GM19043 (cell line): ENCODE data around the gene MAP1LC3B2.

Experiments used
- ATAC-seq: cut with Tn5 transposase; IDR thresholded peaks from one replicate; pipeline ENCODE4 v1.9.1; 2021; ENCODE audit warnings: low read depth; ENCODE audit not compliant: unreplicated experiment

MAP1LC3B2 gene

GRCh38 chr12:116537101-116537904, 21.9 kb upstream of the MAP1LC3B2 start:
- peak; percentile 10 for ATAC-seq

GRCh38 chr12:116538076-116538591, 21.0 kb upstream of the MAP1LC3B2 start:
- ATAC-seq, result peak; percentile 48

- no peak for ATAC-seq
These were observed 20.4 kb upstream of the MAP1LC3B2 start for GRCh38 chr12:116538682-116539305.

GRCh38 chr12:116539361-116539771, 19.8 kb upstream of the MAP1LC3B2 start:
- ATAC-seq, result no peak

GRCh38 chr12:116539905-116540482, 19.2 kb upstream of the MAP1LC3B2 start:
- no peak for ATAC-seq

GRCh38 chr12:116540622-116541152, 18.5 kb upstream of the MAP1LC3B2 start:
- no peak for ATAC-seq

- no peak for ATAC-seq
These were observed 17.4 kb upstream of the MAP1LC3B2 start for GRCh38 chr12:116541547-116542344.

- no peak for ATAC-seq
These were observed 16.7 kb upstream of the MAP1LC3B2 start for GRCh38 chr12:116542345-116542956.

GRCh38 chr12:116544656-116545055, 14.5 kb upstream of the MAP1LC3B2 start:
- ATAC-seq, result no peak

- ATAC-seq, result no peak
These were observed 14.0 kb upstream of the MAP1LC3B2 start for GRCh38 chr12:116545144-116545543.

GRCh38 chr12:116545936-116546335, 13.2 kb upstream of the MAP1LC3B2 start:
- no peak for ATAC-seq

GRCh38 chr12:116547955-116548501, 11.2 kb upstream of the MAP1LC3B2 start:
- ATAC-seq, result peak; percentile 86

GRCh38 chr12:116549993-116550392, 9.2 kb upstream of the MAP1LC3B2 start:
- ATAC-seq, result no peak

GRCh38 chr12:116551151-116551550, 8.0 kb upstream of the MAP1LC3B2 start:
- ATAC-seq, result no peak

- no peak for ATAC-seq
These were observed 7.6 kb upstream of the MAP1LC3B2 start for GRCh38 chr12:116551619-116551951.

- ATAC-seq, result no peak
These were observed 7.0 kb upstream of the MAP1LC3B2 start for GRCh38 chr12:116551952-116552772.

- no peak for ATAC-seq
These were observed 6.3 kb upstream of the MAP1LC3B2 start for GRCh38 chr12:116552773-116553373.

- ATAC-seq, result no peak
These were observed 2.7 kb upstream of the MAP1LC3B2 start for GRCh38 chr12:116556356-116556952.
